Activated T-cell treated with anti-CD3 and anti-CD28 coated beads for 48 hours (primary cell): ENCODE measurements around the gene WDR72.

Experiments
- DNase-seq: peaks from one replicate; pipeline ENCODE4 v3.0.0-alpha.2; 2020; ENCODE audit warnings: low read depth

Gene WDR72

GRCh38 chr15:53534105-53534839, 225.2 kb downstream of the WDR72 start:
- no peak for DNase-seq

DNA sequence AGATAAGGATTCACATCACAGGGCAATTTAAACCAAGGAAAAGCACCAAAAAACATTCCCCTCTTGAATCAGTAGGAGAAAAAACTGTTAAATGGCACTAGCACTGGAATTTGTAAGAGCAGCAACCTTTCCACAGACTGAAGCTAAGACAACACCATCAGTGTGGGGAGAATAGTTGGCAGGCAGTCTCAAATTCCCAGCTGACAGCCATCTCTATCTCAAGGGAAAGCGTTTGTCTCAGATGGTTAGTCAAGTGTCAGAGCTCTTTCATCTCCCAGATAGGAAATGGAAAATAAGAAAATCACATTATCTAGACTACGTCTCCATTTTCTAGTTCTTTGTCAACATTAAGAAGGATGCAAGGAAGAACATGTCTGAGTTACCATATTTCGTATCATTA, 228.7 kb downstream of the WDR72 start:
- DNase-seq, result no peak

DNA sequence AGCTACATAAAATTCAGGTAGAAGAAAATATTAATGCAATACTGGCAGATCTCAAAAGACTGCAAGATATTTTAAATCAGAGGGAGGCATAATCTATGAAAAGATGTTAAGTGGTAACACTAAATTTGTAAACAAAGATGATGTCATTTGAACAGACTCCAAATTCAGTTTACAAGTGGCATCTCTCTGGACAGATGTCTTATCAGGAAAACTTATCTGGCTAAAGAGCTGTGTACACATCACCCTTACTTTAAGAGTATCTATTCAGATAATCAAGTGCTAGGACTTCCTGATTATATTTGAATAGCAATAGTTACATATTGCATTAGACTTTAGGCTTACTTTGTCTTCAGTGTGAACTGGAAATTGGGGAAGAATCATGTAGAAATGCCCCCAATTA, 231.5 kb downstream of the WDR72 start:
- DNase-seq, result no peak

DNA sequence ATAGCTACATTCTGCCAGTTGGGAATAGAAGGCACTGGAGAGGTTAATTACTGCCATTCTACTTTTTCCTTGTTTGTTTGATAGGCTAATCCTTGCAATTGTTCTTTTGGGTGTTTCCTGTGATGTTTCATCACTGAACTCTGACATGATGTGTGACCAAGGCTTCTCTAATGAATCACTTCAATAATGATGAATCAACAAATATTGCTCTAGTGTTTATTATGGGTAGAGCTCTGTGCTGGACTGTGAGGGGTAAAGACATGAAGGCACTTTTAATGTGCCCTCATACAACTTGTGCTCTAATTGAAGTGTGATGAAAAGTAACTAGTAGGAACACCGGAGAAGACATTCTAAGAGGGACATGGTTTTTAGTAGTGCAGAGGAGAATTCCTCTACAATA, 233.6 kb downstream of the WDR72 start:
- no peak for DNase-seq

DNA sequence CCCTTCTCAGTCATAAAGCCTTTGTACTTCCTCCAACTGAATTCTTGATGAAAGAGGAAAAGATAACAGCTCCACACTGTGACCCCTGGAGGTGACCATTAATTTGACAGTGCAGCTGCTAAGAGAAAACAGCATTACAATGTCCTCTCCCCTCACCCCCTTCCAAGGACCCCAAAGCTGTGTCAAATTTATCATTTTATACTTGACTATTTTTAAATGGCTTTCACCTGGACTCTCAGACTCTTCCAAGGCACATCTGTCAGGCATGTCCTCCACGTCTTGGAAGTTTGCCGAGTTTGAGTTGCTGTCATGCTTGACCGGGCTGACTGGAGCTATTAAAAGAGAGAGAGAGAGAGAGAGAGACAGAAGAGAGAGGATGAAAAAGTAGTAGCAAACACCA, 236.5 kb downstream of the WDR72 start:
- DNase-seq, result no peak

DNA sequence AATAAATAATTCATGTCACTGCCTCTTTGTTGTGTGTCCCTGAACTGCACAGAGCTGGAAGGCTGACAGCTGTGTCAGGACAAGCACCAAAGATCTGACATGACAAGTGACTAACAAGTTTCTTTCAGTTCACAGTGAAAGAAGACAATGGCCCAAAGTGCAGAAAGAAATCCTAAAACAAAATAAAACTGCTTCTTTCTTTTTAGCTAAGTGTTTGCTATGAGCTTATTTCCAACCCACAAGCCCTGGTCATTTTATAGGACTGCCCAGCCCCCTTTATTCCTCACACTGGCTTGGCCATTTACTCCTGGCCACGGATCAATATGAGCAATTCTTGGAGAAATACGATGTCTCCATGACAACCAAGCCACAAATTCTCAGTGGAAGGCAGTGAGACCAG, 238.5 kb downstream of the WDR72 start:
- DNase-seq, result no peak

- no peak for DNase-seq
Measured at GRCh38 chr15:53513431-53513830, 246.0 kb downstream of the WDR72 start.

- DNase-seq, result no peak
Measured at GRCh38 chr15:53512029-53512428, 247.4 kb downstream of the WDR72 start.

GRCh38 chr15:53511175-53511574, 248.3 kb downstream of the WDR72 start:
- no peak for DNase-seq

DNA sequence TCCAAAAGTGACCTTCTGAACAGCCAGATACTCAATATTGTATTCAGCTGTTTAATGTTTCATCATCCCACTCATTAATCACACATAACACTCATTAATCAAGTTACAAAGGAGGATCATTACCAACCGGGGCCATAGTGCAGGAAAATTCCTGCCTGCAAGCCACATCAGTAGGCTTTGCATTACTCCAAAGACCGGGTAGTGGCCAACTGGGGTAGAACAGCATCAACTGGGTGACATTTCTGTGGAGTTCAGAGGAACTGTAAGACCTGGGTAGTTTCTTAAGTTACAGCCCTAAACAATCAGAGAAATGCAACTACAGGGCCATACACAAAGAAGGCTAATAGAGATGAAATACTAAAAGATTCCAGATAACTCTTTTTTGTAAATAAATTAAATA, 253.1 kb downstream of the WDR72 start:
- no peak for DNase-seq

GRCh38 chr15:53498996-53499395, 260.5 kb downstream of the WDR72 start:
- DNase-seq, result no peak

DNA sequence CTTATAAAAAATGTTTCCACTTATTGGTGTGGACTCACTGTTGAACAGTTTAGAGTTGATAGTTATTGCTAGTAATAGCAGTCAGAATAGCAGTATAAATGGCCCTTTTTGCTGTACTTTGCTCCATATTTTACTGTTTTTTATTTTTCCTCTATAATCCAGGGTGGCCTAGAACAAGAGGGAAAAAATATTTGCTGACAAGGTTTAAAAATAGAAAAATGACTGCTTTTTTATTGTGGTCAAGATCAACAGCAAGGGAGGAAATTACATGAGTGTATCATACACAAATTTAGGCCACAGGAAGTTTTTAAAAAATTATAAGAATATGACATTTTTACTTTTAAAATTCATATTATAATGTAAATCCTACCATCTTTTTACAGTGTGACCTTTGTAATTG, 269.1 kb downstream of the WDR72 start:
- no peak for DNase-seq

GRCh38 chr15:53482055-53482454, 277.4 kb downstream of the WDR72 start:
- no peak for DNase-seq

- DNase-seq, result no peak
Measured at GRCh38 chr15:53477981-53478766, 281.3 kb downstream of the WDR72 start.

DNA sequence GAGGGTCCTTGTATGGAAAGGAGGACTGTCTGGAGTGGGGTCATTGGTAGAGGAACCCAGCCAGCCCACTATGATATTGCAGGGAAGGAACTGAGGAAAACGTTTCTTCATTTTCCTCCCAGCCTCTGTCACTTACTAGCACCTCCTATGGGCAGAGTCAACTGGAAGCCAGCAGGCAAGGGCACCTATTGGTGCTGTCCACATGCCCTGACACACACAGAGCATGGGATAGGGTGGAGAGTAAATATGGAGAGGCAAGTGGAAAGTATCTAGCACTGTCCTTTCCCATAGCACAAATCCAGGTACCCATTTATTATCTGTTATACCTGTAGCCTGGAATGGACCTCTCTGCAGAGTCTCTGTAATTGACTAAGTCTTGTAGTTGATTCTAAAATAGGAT, 285.6 kb downstream of the WDR72 start:
- DNase-seq, result no peak

DNA sequence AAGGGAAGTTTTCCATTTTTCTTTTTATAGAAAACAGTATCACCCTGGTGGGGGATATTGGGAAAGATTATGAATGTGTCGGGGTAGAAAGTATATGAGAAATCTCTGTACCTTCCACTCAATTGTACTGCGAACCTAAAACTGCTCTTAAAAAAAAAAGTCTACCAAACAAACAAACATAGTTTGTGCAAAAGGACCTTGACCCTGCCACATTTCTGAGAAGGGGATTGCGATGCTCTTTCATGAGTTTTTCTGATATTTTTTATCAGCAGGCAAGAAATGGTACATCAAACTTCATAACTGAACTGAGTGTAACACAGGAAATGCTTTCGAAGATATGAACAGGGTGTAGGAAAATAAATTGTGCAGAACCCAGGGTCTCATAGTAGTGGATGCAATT, 286.0 kb downstream of the WDR72 start:
- no peak for DNase-seq

DNA sequence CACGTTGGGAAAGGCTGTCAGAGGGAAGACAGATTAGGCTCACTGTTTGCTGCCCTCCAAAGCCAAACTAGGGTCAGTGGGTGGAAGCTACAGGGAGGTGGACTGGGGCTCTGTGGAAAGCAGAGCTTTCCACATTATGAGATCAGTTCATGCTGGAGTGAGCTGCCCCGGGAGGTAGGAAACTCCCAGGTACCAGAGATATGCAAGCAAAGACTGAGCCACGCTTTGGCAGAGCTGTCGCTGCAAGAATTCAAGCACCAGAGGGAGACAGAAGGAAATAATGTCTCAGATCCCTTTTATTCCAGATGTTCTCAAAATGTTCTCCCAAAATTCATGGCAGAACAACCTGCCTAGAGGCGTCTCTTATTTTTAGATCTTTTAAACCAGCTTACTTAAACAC, 286.6 kb downstream of the WDR72 start:
- DNase-seq, result no peak

GRCh38 chr15:53472210-53472609, 287.3 kb downstream of the WDR72 start:
- DNase-seq, result no peak

- no peak for DNase-seq
Measured at GRCh38 chr15:53470743-53471142, 288.7 kb downstream of the WDR72 start.

DNA sequence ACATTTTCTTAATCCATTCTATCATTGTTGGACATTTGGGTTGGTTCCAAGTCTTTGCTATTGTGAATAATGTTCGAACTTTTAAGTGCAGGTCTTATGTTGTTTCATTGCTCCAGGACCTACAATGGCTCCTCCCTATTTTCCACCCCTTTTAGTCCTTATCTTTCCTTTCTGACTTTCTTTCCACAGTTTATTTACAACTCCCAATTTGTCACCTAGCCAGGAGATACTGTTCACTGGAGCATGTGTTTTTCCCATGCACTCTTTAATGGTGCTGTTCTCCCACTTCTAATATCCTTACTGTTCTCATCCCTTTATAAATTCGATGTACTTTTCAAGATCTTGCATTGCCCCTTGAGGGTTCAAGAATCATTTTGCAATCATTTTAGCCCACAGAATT, 290.0 kb downstream of the WDR72 start:
- DNase-seq, result no peak
